Natural killer cell (primary cell): ENCODE data around the gene RPEL1. TPM values are rescaled to one million over a fixed set of nuclear protein-coding genes. Genes with fewer than 3 reads are reported as not detected.

ENCODE experiments used
- ATAC-seq, 3 donors: fragments of 150-1000 bp in 2 of 3; fragments of 200-7000 bp in 1 of 3; cut with Tn5 transposase; 1 replicate in 1 of 3; 2 replicates in 2 of 3; pipeline ENCODE4 v1.10.0; 2021; ENCODE audit warnings: mild to moderate bottlenecking in 2 of 3, moderate library complexity in 2 of 3
- DNase-seq, 2 donors: peaks; one replicate each; pipeline versions ENCODE4 v3.0.0 to v3.0.0-alpha.2; 2013 to 2021; ENCODE audit warnings: mixed read lengths in 1 of 2
- H3K27ac ChIP-seq: one replicate; pipeline ENCODE4 v1.5.1; 2013; ENCODE audit warnings: mild to moderate bottlenecking, low read length
- H3K27me3 ChIP-seq: one replicate; pipeline ENCODE4 v1.6.1; 2013; ENCODE audit warnings: low read length; ENCODE audit not compliant: control insufficient read depth, insufficient read depth
- H3K36me3 ChIP-seq: one replicate; pipeline ENCODE4 v1.6.1; 2013; ENCODE audit warnings: low read length; ENCODE audit not compliant: control insufficient read depth, insufficient read depth
- H3K4me1 ChIP-seq: one replicate; pipeline ENCODE4 v1.6.1; 2013; ENCODE audit warnings: low read length; ENCODE audit not compliant: control insufficient read depth, insufficient read depth
- H3K4me3 ChIP-seq: one replicate; pipeline ENCODE4 v1.5.1; 2013; ENCODE audit warnings: low read length
- H3K9me3 ChIP-seq: one replicate; pipeline ENCODE4 v1.6.1; 2013; ENCODE audit warnings: low read length; ENCODE audit not compliant: control insufficient read depth, insufficient read depth
- H3K27ac Mint-ChIP-seq, 2 donors: one replicate each; pipeline ENCODE4 v1.8.0; 2022; ENCODE audit warnings: mild to moderate bottlenecking in 2 of 2, mixed read lengths in 2 of 2, moderate library complexity in 1 of 2
- H3K27me3 Mint-ChIP-seq, 2 donors: one replicate each; pipeline ENCODE4 v1.8.0; 2022; ENCODE audit warnings: low read depth in 2 of 2, mixed read lengths in 2 of 2
- H3K36me3 Mint-ChIP-seq: one replicate; pipeline ENCODE4 v1.8.0; 2022; ENCODE audit warnings: mixed read lengths
- H3K4me1 Mint-ChIP-seq, 2 donors: one replicate each; pipeline ENCODE4 v1.8.0; 2022; ENCODE audit warnings: mixed read lengths in 2 of 2
- H3K4me3 Mint-ChIP-seq: one replicate; pipeline ENCODE4 v1.8.0; 2022; ENCODE audit warnings: mild to moderate bottlenecking, moderate library complexity, mixed read lengths
- H3K9me3 Mint-ChIP-seq, 2 donors: one replicate each; pipeline ENCODE4 v1.8.0; 2022; ENCODE audit warnings: mixed read lengths in 2 of 2
- WGBS: methylation state at CpG from one replicate; pipeline ENCODE4 v1.1.7; 2013; ENCODE audit warnings: missing lambda C conversion rate; ENCODE audit not compliant: insufficient coverage; 5-methylcytosine and 5-hydroxymethylcytosine counted together
- intact Hi-C: fragments of 100-400 bp; cut with micrococcal nuclease; formaldehyde crosslinking; loops from one replicate; pipeline ENCODE4 v1.14.2; 2022
- total RNA-seq, 4 donors: library from RNA; stranded (reverse); fragments of 120-200 nt in 1 of 4; gene quantifications; one replicate each; pipeline versions ENCODE4 v1.2.3 to v1.2.4, GENCODE V29; 2013 to 2022
- TF ChIP-seq, protein P1 (sequence below): fragments of 200-600 bp; IDR thresholded peaks from one replicate; pipeline ENCODE4 v1.8.0; 2022; ENCODE audit warnings: antibody characterized with exemption

The RPEL1 gene
- total RNA-seq, 3 donors from 2014 or later (not counting 1 experiment from before 2014, with no cell fraction given): not detected

DNA sequence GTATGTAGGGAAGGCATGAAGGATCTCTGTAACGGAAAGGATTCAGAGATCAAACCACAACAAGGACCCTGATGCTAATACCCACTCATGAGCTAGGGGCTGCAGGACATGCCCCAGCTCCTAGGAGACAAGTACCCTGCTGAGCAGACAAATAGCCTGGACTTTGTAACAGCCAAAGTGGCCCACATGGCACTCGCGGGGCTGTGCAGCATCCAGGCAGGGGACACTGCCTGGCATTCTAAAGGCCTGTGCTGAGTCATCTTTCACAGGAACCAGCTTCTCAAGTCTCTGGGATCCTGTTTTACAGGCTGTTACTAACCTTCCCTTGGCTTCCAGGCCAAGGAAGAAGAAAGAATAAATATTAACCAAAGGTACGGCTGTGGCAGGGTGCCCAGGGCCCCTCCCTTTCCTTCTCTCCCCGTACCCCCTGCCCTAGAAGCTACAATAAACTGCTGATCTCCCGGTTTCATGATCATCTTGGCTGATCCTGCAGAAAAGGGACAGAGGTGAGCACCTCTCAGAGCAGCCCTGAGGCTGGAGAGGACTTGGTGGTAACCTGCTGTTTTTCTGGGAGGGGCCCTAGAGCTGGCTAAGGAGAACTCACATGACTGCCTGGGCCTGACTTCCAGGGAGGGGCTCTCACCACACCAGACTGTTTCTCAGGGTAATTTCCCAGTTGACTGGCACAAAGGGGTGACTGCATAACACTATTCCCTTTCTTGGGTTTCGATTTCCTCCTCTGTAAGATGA is 4.2 kb upstream of the RPEL1 start:
- ATAC-seq (peak in 1 of 3 donors; percentile 38), DNase-seq (peak in 1 of 2 donors; percentile 13)
- Mint-ChIP-seq H3K27ac (no peak overlapping the region), H3K36me3 (no peaks in the 10 kb centered on the region), H3K4me1 (peaks cover 6 to 10% of the 10 kb centered on the region in 2 donors), H3K4me3 (no peak overlapping the region), H3K9me3 (no peaks in the 10 kb centered on the region), H3K27me3 (peaks cover 0 to 4% of the 10 kb centered on the region in 2 donors)
- Histone ChIP-seq H3K27me3 (no peaks in the 10 kb centered on the region), H3K27ac (no peak overlapping the region), H3K4me3 (no peak overlapping the region), H3K9me3 (no peaks in the 10 kb centered on the region), H3K36me3 (no peaks in the 10 kb centered on the region), H3K4me1 (peaks cover 14% of the 10 kb centered on the region)
- WGBS: 51% methylated on average over 7 of the region's 7 CpGs
- intact Hi-C loops: no loop called here
- TF ChIP-seq, protein P1, sequence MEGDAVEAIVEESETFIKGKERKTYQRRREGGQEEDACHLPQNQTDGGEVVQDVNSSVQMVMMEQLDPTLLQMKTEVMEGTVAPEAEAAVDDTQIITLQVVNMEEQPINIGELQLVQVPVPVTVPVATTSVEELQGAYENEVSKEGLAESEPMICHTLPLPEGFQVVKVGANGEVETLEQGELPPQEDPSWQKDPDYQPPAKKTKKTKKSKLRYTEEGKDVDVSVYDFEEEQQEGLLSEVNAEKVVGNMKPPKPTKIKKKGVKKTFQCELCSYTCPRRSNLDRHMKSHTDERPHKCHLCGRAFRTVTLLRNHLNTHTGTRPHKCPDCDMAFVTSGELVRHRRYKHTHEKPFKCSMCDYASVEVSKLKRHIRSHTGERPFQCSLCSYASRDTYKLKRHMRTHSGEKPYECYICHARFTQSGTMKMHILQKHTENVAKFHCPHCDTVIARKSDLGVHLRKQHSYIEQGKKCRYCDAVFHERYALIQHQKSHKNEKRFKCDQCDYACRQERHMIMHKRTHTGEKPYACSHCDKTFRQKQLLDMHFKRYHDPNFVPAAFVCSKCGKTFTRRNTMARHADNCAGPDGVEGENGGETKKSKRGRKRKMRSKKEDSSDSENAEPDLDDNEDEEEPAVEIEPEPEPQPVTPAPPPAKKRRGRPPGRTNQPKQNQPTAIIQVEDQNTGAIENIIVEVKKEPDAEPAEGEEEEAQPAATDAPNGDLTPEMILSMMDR: no peak

DNA sequence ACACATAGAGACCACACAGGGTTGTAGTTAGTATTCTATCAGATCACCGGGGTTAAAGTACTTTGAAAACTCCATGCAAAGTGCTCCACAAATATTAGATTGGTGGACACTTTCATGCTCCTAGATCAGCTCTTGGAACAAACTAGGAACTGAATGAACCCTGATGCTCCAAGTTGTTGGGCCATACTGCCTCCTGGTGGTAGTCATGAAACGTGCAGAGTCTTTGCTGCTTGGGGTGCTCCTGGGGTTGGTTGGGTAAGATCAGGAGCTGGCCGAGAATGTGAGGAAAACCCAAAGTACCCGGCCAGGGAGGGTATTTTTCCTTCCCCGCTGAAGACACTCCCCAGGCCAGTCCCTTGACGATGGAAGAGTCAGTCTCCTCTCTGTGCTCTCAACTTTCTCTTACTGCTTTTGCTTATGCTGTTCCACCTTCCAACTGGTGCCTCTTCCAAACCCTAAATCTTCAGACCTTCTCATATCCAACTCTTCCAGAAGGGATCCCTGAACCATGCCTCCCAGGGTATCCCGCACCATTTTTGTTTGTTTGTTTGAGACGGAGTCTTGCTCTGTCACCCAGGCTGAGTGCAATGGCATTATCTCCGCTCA is 918 bp upstream of the RPEL1 start:
- Histone ChIP-seq H3K27ac (no peak overlapping the region), H3K9me3 (no peaks in the 10 kb centered on the region), H3K36me3 (no peaks in the 10 kb centered on the region), H3K27me3 (no peaks in the 10 kb centered on the region), H3K4me3 (no peak overlapping the region), H3K4me1 (peaks cover 14% of the 10 kb centered on the region)
- H3K4me3 Mint-ChIP-seq: no peak overlapping the region
- no peaks in the 10 kb centered on the region for H3K36me3 Mint-ChIP-seq
- peaks cover 0 to 4% of the 10 kb centered on the region in 2 donors for H3K27me3 Mint-ChIP-seq
- H3K27ac Mint-ChIP-seq: no peak overlapping the region
- WGBS: 35% methylated on average over 9 of the region's 9 CpGs
- no peaks in the 10 kb centered on the region for H3K9me3 Mint-ChIP-seq
- ATAC-seq: peak; percentile 72 to 83 (median 79)
- DNase-seq: peak; percentile 51 to 83
- TF ChIP-seq, protein P1: peak; percentile 88
- intact Hi-C loops: loop anchor here (1.0 kb wide), 1 partner anchor 327 kb away; no protein-coding TSS in a partner anchor
- peaks cover 6 to 10% of the 10 kb centered on the region in 2 donors for H3K4me1 Mint-ChIP-seq

GRCh38 chr10:103246324-103246723 is 637 bp downstream of the RPEL1 start:
- Mint-ChIP-seq H3K4me3 (no peak overlapping the region), H3K27me3 (peaks cover 0 to 4% of the 10 kb centered on the region in 2 donors), H3K36me3 (no peaks in the 10 kb centered on the region), H3K27ac (no peak overlapping the region), H3K4me1 (peaks cover 2 to 8% of the 10 kb centered on the region in 2 donors), H3K9me3 (peaks cover 2% of the 10 kb centered on the region in 2 donors)
- peaks cover 2% of the 10 kb centered on the region for H3K4me1 ChIP-seq
- 78% methylated on average over 4 of the region's 4 CpGs for WGBS
- no peaks in the 10 kb centered on the region for H3K27me3 ChIP-seq
- no peaks in the 10 kb centered on the region for H3K36me3 ChIP-seq
- TF ChIP-seq, protein P1: no peak
- H3K9me3 ChIP-seq: no peaks in the 10 kb centered on the region
- no peak for DNase-seq
- no peak overlapping the region for H3K4me3 ChIP-seq
- intact Hi-C loops: no loop called here
- no peak overlapping the region for H3K27ac ChIP-seq
- ATAC-seq: no peak
